ENCODE results near the gene CMPK2. TPM values are rescaled to one million over a fixed set of nuclear protein-coding genes. Genes with fewer than 3 reads are reported as not detected.
"Not testable (repeated sequence)": the region's sequence is repeated elsewhere in the genome, so short reads cannot be mapped to it uniquely, and the experiment has no call there.

The CMPK2 gene
- total RNA-seq, 4 donors from 2014 or later = 2.9 to 9.7 (median 8.0) TPM

DNA sequence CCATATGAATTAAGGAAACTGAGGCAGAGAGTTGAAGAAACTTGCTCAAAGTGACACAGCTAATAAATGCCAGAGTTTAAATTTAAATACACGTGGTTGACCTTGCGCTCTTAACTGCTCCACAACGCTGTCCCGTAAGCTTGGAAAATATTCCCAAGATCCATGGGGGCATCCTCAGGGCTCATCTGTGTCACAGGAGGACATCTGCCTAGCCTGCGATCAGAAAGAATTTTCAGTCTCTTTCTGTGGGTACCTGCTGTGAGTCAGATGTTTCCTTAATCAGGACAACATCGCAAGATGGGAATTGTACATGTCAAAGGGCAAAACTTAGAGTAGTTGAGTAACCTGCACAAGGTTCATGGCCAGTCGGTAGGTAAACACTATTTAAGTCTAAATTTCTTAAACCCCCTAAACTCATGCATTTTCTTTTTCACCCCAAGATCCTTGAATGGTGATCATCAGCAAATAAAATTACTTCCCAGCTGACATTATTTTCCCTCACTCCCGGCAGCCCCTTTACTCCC, 1.4 kb downstream of the CMPK2 start:
- Histone ChIP-seq H3K27me3 (no peaks in the 10 kb centered on the region), H3K9me3 (no peaks in the 10 kb centered on the region), H3K36me3 (no peaks in the 10 kb centered on the region), H3K4me1 (peaks cover 0 to 4% of the 10 kb centered on the region in 2 donors), H3K27ac (peak overlapping the region in 1 of 2 donors; percentile 85), H3K4me3 (no peak overlapping the region)
- intact Hi-C loops (cut with DNase I; ENCODE audit: low total_unique reads) = no loop called here
- no peak for TF ChIP-seq POLR2A (IDR thresholded peaks at IDR 0.05)
- TF ChIP-seq, protein P1, sequence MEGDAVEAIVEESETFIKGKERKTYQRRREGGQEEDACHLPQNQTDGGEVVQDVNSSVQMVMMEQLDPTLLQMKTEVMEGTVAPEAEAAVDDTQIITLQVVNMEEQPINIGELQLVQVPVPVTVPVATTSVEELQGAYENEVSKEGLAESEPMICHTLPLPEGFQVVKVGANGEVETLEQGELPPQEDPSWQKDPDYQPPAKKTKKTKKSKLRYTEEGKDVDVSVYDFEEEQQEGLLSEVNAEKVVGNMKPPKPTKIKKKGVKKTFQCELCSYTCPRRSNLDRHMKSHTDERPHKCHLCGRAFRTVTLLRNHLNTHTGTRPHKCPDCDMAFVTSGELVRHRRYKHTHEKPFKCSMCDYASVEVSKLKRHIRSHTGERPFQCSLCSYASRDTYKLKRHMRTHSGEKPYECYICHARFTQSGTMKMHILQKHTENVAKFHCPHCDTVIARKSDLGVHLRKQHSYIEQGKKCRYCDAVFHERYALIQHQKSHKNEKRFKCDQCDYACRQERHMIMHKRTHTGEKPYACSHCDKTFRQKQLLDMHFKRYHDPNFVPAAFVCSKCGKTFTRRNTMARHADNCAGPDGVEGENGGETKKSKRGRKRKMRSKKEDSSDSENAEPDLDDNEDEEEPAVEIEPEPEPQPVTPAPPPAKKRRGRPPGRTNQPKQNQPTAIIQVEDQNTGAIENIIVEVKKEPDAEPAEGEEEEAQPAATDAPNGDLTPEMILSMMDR (IDR thresholded peaks at IDR 0.05) = no peak
- no peak for DNase-seq

DNA sequence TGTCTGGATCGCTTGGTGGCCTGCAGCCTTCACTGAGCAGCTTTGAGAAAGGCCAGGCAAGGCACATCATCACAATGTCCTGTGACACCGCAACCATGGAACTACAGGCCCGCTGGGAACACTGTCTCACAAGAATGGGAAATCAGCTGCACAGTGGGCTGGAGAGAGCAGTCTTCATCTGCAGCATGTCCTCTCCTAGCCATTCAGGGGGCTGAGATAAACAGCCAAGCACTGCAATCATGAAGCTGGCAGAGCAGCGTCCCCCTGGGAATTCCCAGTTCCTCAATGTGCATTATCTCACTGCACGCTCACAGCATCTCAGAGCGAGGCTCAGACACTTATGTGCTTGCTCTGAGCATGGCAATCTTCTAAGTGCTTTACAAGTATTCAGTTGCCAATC, 1.9 kb downstream of the CMPK2 start:
- Histone ChIP-seq H3K36me3 (no peaks in the 10 kb centered on the region), H3K27ac (no peak overlapping the region), H3K4me1 (peaks cover 0 to 4% of the 10 kb centered on the region in 2 donors), H3K27me3 (no peaks in the 10 kb centered on the region), H3K4me3 (no peak overlapping the region), H3K9me3 (no peaks in the 10 kb centered on the region)
- intact Hi-C loops (cut with DNase I; ENCODE audit: low total_unique reads) = no loop called here
- peak in 1 of 2 donors; percentile 15 for DNase-seq
- TF ChIP-seq, protein P1 (IDR thresholded peaks at IDR 0.05) = no peak
- no peak for TF ChIP-seq POLR2A (IDR thresholded peaks at IDR 0.05)

DNA sequence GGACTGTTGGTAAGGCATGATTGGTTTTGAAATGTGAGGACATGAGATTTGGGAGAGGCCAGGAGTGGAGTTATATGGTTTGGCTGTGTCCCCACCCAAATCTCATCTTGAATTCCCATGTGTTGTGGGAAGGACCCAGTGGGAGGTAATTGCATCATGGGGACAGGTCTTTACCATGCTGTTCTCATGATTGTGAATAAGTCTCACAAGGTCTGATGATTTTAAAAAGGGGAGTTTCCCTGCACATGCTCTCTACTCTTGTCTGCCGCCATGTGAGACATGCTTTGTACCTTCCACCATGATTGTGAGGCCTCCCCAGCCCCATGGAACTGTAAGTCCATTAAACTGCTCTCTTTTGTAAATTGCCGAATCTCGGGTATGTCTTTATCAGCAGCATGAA, 5.4 kb downstream of the CMPK2 start:
- no peak overlapping the region for H3K4me3 ChIP-seq
- H3K4me1 ChIP-seq = peaks cover 0 to 4% of the 10 kb centered on the region in 2 donors
- no peak for TF ChIP-seq POLR2A (IDR thresholded peaks at IDR 0.05)
- no peaks in the 10 kb centered on the region for H3K36me3 ChIP-seq
- H3K27ac ChIP-seq = no peak overlapping the region
- intact Hi-C loops (cut with DNase I; ENCODE audit: low total_unique reads) = no loop called here
- no peak for DNase-seq
- H3K27me3 ChIP-seq = no peaks in the 10 kb centered on the region
- no peaks in the 10 kb centered on the region for H3K9me3 ChIP-seq

DNA sequence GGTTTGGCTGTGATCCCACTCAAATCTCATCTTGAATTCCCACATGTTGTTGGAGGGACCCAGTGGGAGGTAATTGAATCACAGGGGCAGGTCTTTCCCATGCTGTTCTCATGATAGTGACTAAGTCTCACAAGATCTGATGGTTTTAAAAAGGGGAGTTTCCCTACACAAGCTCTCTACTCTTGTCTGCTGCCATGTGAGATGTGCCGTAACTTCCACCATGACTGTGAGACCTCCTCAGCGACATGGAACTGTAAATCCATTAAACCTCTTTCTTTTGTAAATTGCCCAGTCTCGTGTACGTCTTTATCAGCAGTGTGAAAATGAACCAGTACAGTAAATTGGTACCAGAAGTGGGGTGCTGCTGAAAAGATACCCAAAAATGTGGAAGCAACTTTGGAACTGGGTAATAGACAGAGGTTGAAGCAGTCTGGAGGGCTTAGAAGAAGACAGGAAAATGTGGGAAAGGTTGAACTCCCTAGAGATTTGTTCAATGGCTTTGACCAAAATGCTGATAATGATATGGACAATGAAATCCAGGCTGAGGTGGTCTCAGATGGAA, 7.2 kb downstream of the CMPK2 start:
- intact Hi-C loops (cut with DNase I; ENCODE audit: low total_unique reads); H3K36me3 ChIP-seq; H3K9me3 ChIP-seq; H3K4me3 ChIP-seq; H3K4me1 ChIP-seq; H3K27ac ChIP-seq; H3K27me3 ChIP-seq; DNase-seq: not testable (repeated sequence)

DNA sequence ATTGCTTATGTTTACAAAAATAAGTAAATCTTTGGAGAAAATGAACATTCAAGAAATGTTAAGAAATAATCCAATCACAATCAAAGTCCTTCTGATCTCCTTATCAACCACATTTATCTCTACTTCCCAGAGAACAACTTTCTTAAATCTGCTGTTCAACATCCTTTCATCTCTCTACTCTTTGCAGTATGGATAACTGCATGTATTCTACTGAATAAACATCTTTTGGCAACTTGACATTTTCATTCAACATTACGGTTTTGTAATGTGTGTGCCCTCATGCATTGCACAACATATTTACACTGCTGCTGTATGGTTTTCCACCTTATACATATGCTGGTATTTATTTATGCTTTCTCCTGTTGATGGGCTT, 9.2 kb downstream of the CMPK2 start:
- Histone ChIP-seq H3K9me3 (peaks cover 0 to 4% of the 10 kb centered on the region in 2 donors), H3K36me3 (no peaks in the 10 kb centered on the region), H3K27ac (no peak overlapping the region), H3K4me3 (no peak overlapping the region), H3K4me1 (no peaks in the 10 kb centered on the region), H3K27me3 (no peaks in the 10 kb centered on the region)
- intact Hi-C loops (cut with DNase I; ENCODE audit: low total_unique reads) = no loop called here
- no peak for TF ChIP-seq POLR2A (IDR thresholded peaks at IDR 0.05)
- TF ChIP-seq, protein P1 (IDR thresholded peaks at IDR 0.05) = no peak
- no peak for DNase-seq

DNA sequence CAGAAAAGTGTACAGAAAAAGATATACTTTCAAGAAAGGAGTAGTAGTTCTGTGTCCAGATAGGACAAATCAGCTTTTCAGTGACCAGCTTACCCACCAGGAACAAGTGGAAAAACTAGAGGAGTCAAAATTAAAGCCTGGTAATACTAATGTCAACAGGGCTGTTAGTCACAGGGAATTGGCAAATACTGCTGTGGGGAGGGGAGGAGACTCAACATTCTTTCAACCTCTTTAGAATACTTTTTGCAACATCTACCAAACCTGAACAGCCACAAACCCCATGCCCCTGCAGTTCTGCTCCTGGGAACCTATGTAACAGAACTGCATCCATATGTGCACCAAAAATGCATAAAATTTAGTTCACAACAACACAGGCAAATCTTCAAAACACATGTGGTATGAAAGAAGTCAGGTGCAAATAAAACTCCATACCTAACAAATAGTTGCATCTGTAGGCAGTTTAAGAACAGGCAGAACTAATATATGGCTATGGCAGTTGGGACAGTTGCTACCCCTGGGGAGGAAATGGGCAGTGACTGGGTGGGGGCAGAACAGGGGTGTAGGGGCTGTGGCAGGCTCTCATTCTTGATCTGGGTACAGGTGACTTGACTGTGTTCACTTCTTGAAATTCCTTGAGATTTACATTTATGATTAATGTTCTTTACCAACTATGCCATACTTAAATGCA, 9.7 kb downstream of the CMPK2 start:
- Histone ChIP-seq H3K9me3 (peaks cover 0 to 4% of the 10 kb centered on the region in 2 donors), H3K27me3 (no peaks in the 10 kb centered on the region), H3K4me1 (no peaks in the 10 kb centered on the region), H3K27ac (no peak overlapping the region), H3K36me3 (no peaks in the 10 kb centered on the region), H3K4me3 (no peak overlapping the region)
- TF ChIP-seq, protein P1 (IDR thresholded peaks at IDR 0.05) = no peak
- intact Hi-C loops (cut with DNase I; ENCODE audit: low total_unique reads) = no loop called here
- DNase-seq = no peak

All from uterus (tissue), 4 donors.